DOHH2 (cell line): Measurements from ENCODE around the gene PHC3.
A peak's percentile ranks its signal among the peaks of the same experiment; 100 is the strongest.

Experiments used
- H3F3A ChIP-seq: fragments of 200-600 bp; sonication (generic), shearing (Covaris generic); 2 replicates; pipeline ENCODE4 v1.6.0; 2016; ENCODE audit warnings: antibody characterized with exemption, mild to moderate bottlenecking; ENCODE audit not compliant: control insufficient read depth, insufficient read depth
- H3K27ac ChIP-seq: fragments of 200-600 bp; sonication (generic); 2 replicates; pipeline ENCODE4 v1.5.1; 2014; ENCODE audit warnings: low read depth, mild to moderate bottlenecking, low read length, moderate library complexity
- H3K27me3 ChIP-seq: fragments of 200-600 bp; sonication (generic); 2 replicates; pipeline ENCODE4 v1.6.1; 2014; ENCODE audit warnings: mild to moderate bottlenecking, low read length, mixed read lengths; ENCODE audit not compliant: control insufficient read depth
- H3K36me3 ChIP-seq: fragments of 200-600 bp; sonication (generic); 2 replicates; pipeline ENCODE4 v1.6.1; 2014; ENCODE audit warnings: mild to moderate bottlenecking, low read length, moderate library complexity, mixed read lengths; ENCODE audit not compliant: control insufficient read depth
- H3K4me1 ChIP-seq: fragments of 200-600 bp; sonication (generic); 2 replicates; pipeline ENCODE4 v1.6.1; 2014; ENCODE audit warnings: mild to moderate bottlenecking, low read length, mixed read lengths; ENCODE audit not compliant: control insufficient read depth
- H3K4me2 ChIP-seq: fragments of 200-600 bp; sonication (generic); 2 replicates; pipeline ENCODE4 v1.6.0; 2014; ENCODE audit warnings: mild to moderate bottlenecking, low read length, moderate library complexity
- H3K4me3 ChIP-seq: fragments of 200-600 bp; sonication (generic); 2 replicates; pipeline ENCODE4 v1.5.1; 2014; ENCODE audit warnings: mild to moderate bottlenecking, low read length, mixed read lengths
- H3K79me2 ChIP-seq: fragments of 200-600 bp; sonication (generic); 2 replicates; pipeline ENCODE4 v1.6.1; 2014; ENCODE audit warnings: mild to moderate bottlenecking, low read length, mixed read lengths; ENCODE audit not compliant: control insufficient read depth
- H3K9me2 ChIP-seq: fragments of 200-600 bp; sonication (generic); replicated peaks from 2 replicates; pipeline ENCODE4 v1.6.1; 2014; ENCODE audit warnings: mild to moderate bottlenecking, low read length, mixed read lengths; ENCODE audit not compliant: control insufficient read depth
- H3K9me3 ChIP-seq: fragments of 200-600 bp; sonication (generic); 2 replicates; pipeline ENCODE4 v1.6.1; 2014; ENCODE audit warnings: antibody characterized with exemption, low read length, mixed read lengths; ENCODE audit not compliant: control insufficient read depth, insufficient read depth
- H4K20me1 ChIP-seq: fragments of 200-600 bp; sonication (generic); 2 replicates; pipeline ENCODE4 v1.6.0; 2014; ENCODE audit warnings: low read depth, mild to moderate bottlenecking, antibody characterized with exemption, low read length, moderate library complexity; ENCODE audit not compliant: control insufficient read depth, insufficient read depth
- CTCF ChIP-seq: fragments of 200-600 bp; sonication (generic); IDR thresholded peaks from one replicate; pipeline ENCODE4 v1.5.1; 2014; ENCODE audit warnings: antibody characterized with exemption, mild to moderate bottlenecking, low read depth, low read length; ENCODE audit not compliant: poor library complexity, severe bottlenecking
- EZH2phosphoT487 ChIP-seq: fragments of 200-600 bp; sonication (generic); IDR thresholded peaks from 2 replicates; pipeline ENCODE4 v1.6.1; 2017; ENCODE audit warnings: borderline replicate concordance, mild to moderate bottlenecking, antibody characterized with exemption, low read length, moderate library complexity, mixed read lengths

The PHC3 gene

GRCh38 chr3:170180908-170181885 lies at the start of gene PHC3:
Gene PHC3 (minus strand): TSS chr3:170181733. CDS start chr3:170181715, 18 bp downstream.
- Histone ChIP-seq H3K36me3 (peaks cover 50% of the 10 kb centered on the region), H3K27me3 (no peaks in the 10 kb centered on the region), H3K9me2 (no peaks in the 10 kb centered on the region)

DNA sequence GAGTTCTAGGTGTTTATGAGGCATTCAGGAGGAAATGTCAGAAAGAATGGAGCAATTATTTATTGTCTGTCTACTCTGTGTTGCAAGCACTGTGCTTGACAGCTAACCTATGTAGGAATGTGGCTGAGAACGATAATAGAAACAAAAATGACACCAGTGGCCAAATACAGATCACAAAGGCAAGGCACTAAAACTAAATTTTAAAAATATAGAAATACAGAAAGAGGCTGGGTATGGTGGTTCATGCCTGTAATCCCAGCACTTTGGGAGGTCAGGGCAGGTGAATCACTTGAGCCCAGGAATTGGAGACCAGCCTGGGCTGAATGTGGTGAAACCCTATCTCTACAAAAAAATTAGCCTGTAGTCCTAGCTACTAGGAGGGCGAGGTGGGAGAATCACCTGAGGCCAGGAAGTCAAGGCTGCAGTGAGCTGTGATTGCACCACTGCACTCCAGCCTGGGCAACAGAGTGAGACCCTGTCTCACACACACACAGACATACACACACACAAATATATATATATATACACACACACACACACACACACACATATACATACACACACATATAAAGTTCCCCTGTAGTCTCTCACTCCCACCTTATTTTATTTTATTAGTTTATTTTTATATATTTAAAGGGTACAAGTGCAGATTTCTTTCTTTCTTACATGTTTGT lies 46.7 kb upstream of the PHC3 start:
- no peak overlapping the region for H3K4me3 ChIP-seq
- no peaks in the 10 kb centered on the region for H3K36me3 ChIP-seq
- H3K27me3 ChIP-seq: no peaks in the 10 kb centered on the region
- H3K9me2 ChIP-seq: no peaks in the 10 kb centered on the region
- no peaks in the 10 kb centered on the region for H3K9me3 ChIP-seq
- H3K79me2 ChIP-seq: peaks cover 72% of the 10 kb centered on the region
- H3F3A ChIP-seq: no peaks in the 10 kb centered on the region; the same call in 1 of the 2 replicates
- H4K20me1 ChIP-seq: no peaks in the 10 kb centered on the region
- TF ChIP-seq CTCF (no peak), EZH2phosphoT487 (no peak)
- no peak overlapping the region for H3K27ac ChIP-seq
- peaks cover 21% of the 10 kb centered on the region for H3K4me1 ChIP-seq
- H3K4me2 ChIP-seq: no peak overlapping the region

More at GRCh38 chr3:170180908-170181885, at the start of gene PHC3:
- H3F3A ChIP-seq: no peaks in the 10 kb centered on the region
- no peaks in the 10 kb centered on the region for H3K9me3 ChIP-seq
- peak within 1 kb of the TSS; percentile 91 for H3K4me3 ChIP-seq
- TF ChIP-seq CTCF (no peak), EZH2phosphoT487 (no peak)
- H4K20me1 ChIP-seq: peaks cover 3% of the 10 kb centered on the region; the same call in 1 of the 2 replicates
- peaks cover 48% of the 10 kb centered on the region for H3K79me2 ChIP-seq
- peak within 1 kb of the TSS; percentile 59 for H3K27ac ChIP-seq
- peaks cover 21% of the 10 kb centered on the region for H3K4me1 ChIP-seq
- peak within 1 kb of the TSS; percentile 87 for H3K4me2 ChIP-seq

GRCh38 chr3:170226426-170226960 lies 45.0 kb upstream of the PHC3 start:
- TF ChIP-seq CTCF: no peak
- TF ChIP-seq EZH2phosphoT487: no peak
- Histone ChIP-seq H4K20me1 (no peaks in the 10 kb centered on the region), H3K27me3 (no peaks in the 10 kb centered on the region), H3K9me3 (no peaks in the 10 kb centered on the region), H3K27ac (no peak overlapping the region), H3K4me3 (no peak overlapping the region), H3K79me2 (peaks cover 69% of the 10 kb centered on the region), H3K9me2 (no peaks in the 10 kb centered on the region), H3K4me2 (no peak overlapping the region), H3K36me3 (no peaks in the 10 kb centered on the region), H3F3A (no peaks in the 10 kb centered on the region), H3K4me1 (peaks cover 10% of the 10 kb centered on the region)
